Smooth muscle cell (in vitro differentiated cells): Measurements from ENCODE around the gene AVPR1B. TPM values are rescaled to one million over a fixed set of nuclear protein-coding genes. Genes with fewer than 3 reads are reported as not detected.

Source experiments
- DNase-seq: peaks from one replicate; lab custom pipeline; 2025; ENCODE audit not compliant: unreplicated experiment; lab: John Stamatoyannopoulos, UW
- H2AFZ ChIP-seq: fragments of 200-600 bp; sonication (generic); 2 replicates; pipeline ENCODE4 v1.6.0; 2016; ENCODE audit warnings: antibody characterized with exemption, low read depth, mild to moderate bottlenecking
- H3F3A ChIP-seq: fragments of 200-600 bp; sonication (generic); 2 replicates; pipeline ENCODE4 v1.6.0; 2017; ENCODE audit warnings: antibody characterized with exemption, low read depth
- H3K27ac ChIP-seq: fragments of 200-600 bp; sonication (generic); 2 replicates; pipeline ENCODE4 v1.5.1; 2016; ENCODE audit warnings: low read depth, mild to moderate bottlenecking
- H3K27me3 ChIP-seq: fragments of 200-600 bp; sonication (generic); 2 replicates; pipeline ENCODE4 v1.6.1; 2016; ENCODE audit warnings: low read depth, mild to moderate bottlenecking
- H3K36me3 ChIP-seq: fragments of 200-600 bp; sonication (generic); 2 replicates; pipeline ENCODE4 v1.5.1; 2016; ENCODE audit warnings: low read depth
- H3K4me1 ChIP-seq: fragments of 200-600 bp; sonication (generic); 2 replicates; pipeline ENCODE4 v1.5.1; 2016; ENCODE audit warnings: low read depth
- H3K4me2 ChIP-seq: fragments of 200-600 bp; sonication (generic); 2 replicates; pipeline ENCODE4 v1.6.0; 2016; ENCODE audit warnings: mild to moderate bottlenecking
- H3K4me3 ChIP-seq: fragments of 200-600 bp; sonication (generic); 2 replicates; pipeline ENCODE4 v1.5.1; 2016; ENCODE audit warnings: mild to moderate bottlenecking
- H3K79me2 ChIP-seq: fragments of 200-600 bp; sonication (generic); 2 replicates; pipeline ENCODE4 v1.6.0; 2016; ENCODE audit warnings: low read depth, mild to moderate bottlenecking
- H3K9ac ChIP-seq: fragments of 200-600 bp; sonication (generic); 2 replicates; pipeline ENCODE4 v1.6.0; 2016; ENCODE audit warnings: low read depth
- H3K9me3 ChIP-seq: fragments of 200-600 bp; sonication (generic); replicated peaks from 2 replicates; pipeline ENCODE4 v1.5.1; 2016; ENCODE audit warnings: low read depth
- H4K20me1 ChIP-seq: fragments of 200-600 bp; sonication (generic); 2 replicates; pipeline ENCODE4 v1.6.0; 2016; ENCODE audit warnings: low read depth
- WGBS: methylation state at CpG from one replicate; pipeline ENCODE4 v1.1.7; 2016; ENCODE audit warnings: low lambda C conversion rate; 5-methylcytosine and 5-hydroxymethylcytosine counted together
- polyA plus RNA-seq: library from polyadenylated mRNA; unstranded; fragments of >200 nt; fragmentation: Nextera tagmentation; extraction: Ambion mirVana; gene quantifications from 2 replicates; pipeline ENCODE4 v1.2.1, GENCODE V29; 2016
- total RNA-seq: library from RNA; depleted of rRNA; stranded (reverse); fragments of >200 nt; gene quantifications from 2 replicates; pipeline ENCODE4 v1.2.3, GENCODE V29; 2014
- TF ChIP-seq, protein P1 (sequence below): fragments of 200-600 bp; sonication (generic); IDR thresholded peaks from 2 replicates; pipeline ENCODE4 v1.5.1; 2017; ENCODE audit warnings: borderline replicate concordance, mild to moderate bottlenecking, antibody characterized with exemption; ENCODE audit not compliant: insufficient read depth, poor library complexity, severe bottlenecking

The AVPR1B gene
- total and polyA plus RNA-seq, 2 experiments from 2014 or later, result not detected

DNA sequence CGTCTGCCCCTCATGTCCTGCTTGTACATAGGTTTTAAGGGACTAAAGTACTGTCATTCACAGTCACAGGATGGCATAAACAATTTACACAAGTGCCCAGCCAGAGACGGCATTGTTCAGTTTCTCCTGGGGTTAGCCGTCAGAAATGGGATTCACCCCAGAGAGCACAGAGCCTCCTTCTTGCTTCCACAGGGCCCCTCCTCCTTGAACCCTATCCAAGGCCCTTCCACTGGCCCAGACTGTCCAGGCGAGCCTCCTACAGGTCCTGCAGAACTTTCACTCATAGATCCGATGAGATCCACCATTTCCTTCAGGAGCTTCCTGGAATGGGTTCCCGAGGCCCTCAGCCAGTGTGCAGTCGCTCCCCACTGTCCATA, 10.0 kb downstream of the AVPR1B start:
- H3K9ac ChIP-seq, result no peak overlapping the region
- H3K9me3 ChIP-seq, result no peaks in the 10 kb centered on the region
- no peak for DNase-seq
- H3K4me3 ChIP-seq, result no peak overlapping the region
- H3K4me2 ChIP-seq, result no peak overlapping the region
- H3K36me3 ChIP-seq, result no peaks in the 10 kb centered on the region
- H3K79me2 ChIP-seq, result no peaks in the 10 kb centered on the region
- no peak overlapping the region for H2AFZ ChIP-seq
- no peaks in the 10 kb centered on the region for H3K27me3 ChIP-seq
- H4K20me1 ChIP-seq, result no peaks in the 10 kb centered on the region
- 88% methylated on average over 7 of the region's 7 CpGs for WGBS
- H3K4me1 ChIP-seq, result no peaks in the 10 kb centered on the region
- no peaks in the 10 kb centered on the region for H3F3A ChIP-seq
- no peak overlapping the region for H3K27ac ChIP-seq
- TF ChIP-seq, protein P1, sequence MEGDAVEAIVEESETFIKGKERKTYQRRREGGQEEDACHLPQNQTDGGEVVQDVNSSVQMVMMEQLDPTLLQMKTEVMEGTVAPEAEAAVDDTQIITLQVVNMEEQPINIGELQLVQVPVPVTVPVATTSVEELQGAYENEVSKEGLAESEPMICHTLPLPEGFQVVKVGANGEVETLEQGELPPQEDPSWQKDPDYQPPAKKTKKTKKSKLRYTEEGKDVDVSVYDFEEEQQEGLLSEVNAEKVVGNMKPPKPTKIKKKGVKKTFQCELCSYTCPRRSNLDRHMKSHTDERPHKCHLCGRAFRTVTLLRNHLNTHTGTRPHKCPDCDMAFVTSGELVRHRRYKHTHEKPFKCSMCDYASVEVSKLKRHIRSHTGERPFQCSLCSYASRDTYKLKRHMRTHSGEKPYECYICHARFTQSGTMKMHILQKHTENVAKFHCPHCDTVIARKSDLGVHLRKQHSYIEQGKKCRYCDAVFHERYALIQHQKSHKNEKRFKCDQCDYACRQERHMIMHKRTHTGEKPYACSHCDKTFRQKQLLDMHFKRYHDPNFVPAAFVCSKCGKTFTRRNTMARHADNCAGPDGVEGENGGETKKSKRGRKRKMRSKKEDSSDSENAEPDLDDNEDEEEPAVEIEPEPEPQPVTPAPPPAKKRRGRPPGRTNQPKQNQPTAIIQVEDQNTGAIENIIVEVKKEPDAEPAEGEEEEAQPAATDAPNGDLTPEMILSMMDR, result no peak

DNA sequence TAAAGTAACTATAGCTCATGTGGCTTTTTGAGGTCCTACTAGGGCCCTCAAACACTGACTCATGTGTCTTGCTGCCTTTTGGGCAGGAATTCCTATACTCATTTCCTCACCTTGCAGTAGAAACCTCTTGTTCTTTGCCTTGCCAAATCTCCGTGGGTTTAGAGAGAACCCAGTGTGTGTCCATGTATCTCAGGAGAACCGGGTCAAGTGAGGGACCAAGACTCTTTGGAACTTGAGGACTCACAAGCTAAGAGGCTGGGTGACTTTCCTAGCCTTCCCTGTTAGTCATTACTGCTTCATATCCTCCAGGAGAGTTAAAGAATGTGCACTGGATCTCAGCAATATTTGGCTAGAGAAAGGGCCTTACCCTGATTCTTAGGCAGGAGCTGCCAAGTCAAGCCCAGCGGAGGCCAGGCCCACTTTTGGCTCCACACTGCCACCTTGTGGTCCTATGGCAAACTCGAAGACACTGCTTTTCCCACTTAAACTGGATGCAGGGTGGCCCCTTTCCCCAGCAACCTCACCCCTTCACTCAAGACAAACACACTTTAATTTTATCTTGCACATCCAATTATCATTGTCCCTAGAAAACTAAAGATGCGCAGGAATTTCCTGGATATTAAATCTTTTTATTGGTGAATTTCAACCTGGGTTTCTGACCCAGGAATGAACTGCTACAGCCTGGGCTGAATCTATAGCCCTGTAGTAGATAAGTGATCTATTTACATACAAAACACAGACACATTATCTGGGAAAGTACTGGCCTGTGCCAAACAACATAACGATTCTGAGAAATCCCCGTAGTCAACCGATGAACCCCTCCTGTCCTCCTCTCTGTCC, 10.6 kb downstream of the AVPR1B start:
- no peaks in the 10 kb centered on the region for H3F3A ChIP-seq
- H3K36me3 ChIP-seq, result no peaks in the 10 kb centered on the region
- no peaks in the 10 kb centered on the region for H3K79me2 ChIP-seq
- no peak overlapping the region for H3K9ac ChIP-seq
- H3K9me3 ChIP-seq, result no peaks in the 10 kb centered on the region
- TF ChIP-seq, protein P1, result peak; percentile 74
- no peak overlapping the region for H3K27ac ChIP-seq
- H3K4me1 ChIP-seq, result no peaks in the 10 kb centered on the region
- H3K27me3 ChIP-seq, result no peaks in the 10 kb centered on the region
- H3K4me3 ChIP-seq, result no peak overlapping the region
- DNase-seq, result peak; percentile 42
- H3K4me2 ChIP-seq, result no peak overlapping the region
- 48% methylated on average over 8 of the region's 8 CpGs for WGBS
- H4K20me1 ChIP-seq, result no peaks in the 10 kb centered on the region
- no peak overlapping the region for H2AFZ ChIP-seq

DNA sequence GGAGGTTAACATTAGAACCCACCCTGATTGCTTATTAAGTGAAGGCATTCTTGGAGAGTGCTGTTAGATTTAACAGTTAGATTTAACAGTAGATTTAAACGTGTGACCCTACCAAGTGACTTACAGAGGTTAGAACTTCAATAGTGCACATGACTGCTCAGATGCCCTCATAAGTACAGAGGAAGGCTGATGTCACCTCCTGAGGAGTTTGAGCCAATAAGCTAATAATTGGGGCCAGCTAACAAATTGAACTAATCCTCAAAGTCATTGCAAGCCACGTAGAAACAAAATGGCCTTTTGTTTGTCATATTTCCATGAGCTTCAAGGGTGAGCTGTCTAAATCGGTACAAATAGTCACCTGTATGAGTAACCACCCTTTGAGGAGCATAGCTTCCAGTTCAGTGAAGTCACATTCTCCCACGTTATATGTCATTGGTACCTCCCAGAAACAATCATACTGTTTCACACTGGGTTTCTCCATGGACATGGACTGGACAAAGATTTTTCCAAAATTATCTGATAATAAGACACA, 11.7 kb downstream of the AVPR1B start:
- H3F3A ChIP-seq, result no peaks in the 10 kb centered on the region
- no peaks in the 10 kb centered on the region for H3K4me1 ChIP-seq
- no peaks in the 10 kb centered on the region for H3K27me3 ChIP-seq
- no peak overlapping the region for H3K4me3 ChIP-seq
- no peaks in the 10 kb centered on the region for H3K9me3 ChIP-seq
- no peak overlapping the region for H3K4me2 ChIP-seq
- no peak for DNase-seq
- 74% methylated on average over 4 of the region's 4 CpGs for WGBS
- no peaks in the 10 kb centered on the region for H3K36me3 ChIP-seq
- H3K79me2 ChIP-seq, result no peaks in the 10 kb centered on the region
- no peak overlapping the region for H2AFZ ChIP-seq
- no peak overlapping the region for H3K9ac ChIP-seq
- H3K27ac ChIP-seq, result peak overlapping the region; percentile 9
- TF ChIP-seq, protein P1, result no peak
- H4K20me1 ChIP-seq, result no peaks in the 10 kb centered on the region
